Measurements from ENCODE around the gene CHRDL2. TPM values are rescaled to one million over a fixed set of nuclear protein-coding genes. Genes with fewer than 3 reads are reported as not detected.

Gene CHRDL2
- polyA plus RNA-seq, 1 of the 3 experiments (the other 2 are of a cell fraction), result not detected

DNA sequence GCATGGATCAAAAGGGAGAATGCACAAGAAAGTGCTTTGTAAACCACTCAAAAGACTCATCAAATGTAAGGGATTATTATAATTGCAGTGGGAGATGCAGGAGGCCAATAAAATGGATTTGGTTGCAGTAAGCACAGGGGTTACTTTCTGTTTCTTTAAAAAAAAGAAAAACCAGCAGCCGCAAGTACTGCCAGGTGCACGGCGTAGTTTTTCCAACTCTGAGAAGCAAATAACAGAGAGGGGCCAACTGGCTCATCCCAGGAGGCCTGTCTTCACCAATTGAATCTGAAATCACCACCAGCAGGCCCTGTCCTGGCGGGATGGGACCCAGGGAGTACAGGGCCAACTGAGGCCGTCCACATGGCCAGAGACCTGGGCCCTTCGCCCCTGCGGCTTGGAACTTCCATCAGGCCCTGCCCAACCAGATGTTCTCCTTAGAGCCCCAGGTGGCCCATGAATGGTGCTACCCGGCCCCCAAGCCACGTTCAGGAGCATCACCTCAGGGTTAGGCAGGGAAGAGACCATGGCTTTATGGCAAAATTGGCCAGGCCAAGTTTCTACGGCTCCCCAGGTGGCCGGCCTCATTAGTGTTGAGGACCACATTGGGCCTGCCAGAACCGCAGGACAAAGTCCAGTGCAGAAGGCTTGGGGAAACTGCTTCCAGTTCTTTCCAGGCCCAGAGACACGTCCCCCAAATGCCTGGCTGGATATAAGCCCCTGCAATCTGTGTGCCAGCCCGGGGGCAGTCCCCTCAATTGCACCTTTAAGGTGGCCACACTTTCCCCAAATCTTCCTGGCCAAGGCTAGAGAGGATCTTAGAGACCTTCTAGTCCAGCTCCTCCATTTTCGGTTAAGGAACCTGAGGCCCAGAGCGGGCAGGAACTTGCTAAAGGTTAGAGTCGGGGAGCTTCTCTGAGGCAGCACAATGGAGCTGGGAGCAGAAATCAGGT lies 61.7 kb downstream of the CHRDL2 start:
- Histone ChIP-seq H2AFZ (ENCODE audit: low read depth) (no peak overlapping the region), H3K4me1 (ENCODE audit: control insufficient read depth in 1 of 2, insufficient read depth in 2 of 2, low read depth in 1 of 2, low read length in 1 of 2) (peaks cover 15 to 16% of the 10 kb centered on the region in 2 experiments), H3F3A (replicated peaks; ENCODE audit: insufficient read depth) (peaks cover 18% of the 10 kb centered on the region), H4K20me1 (ENCODE audit: insufficient read depth) (no peaks in the 10 kb centered on the region), H3K4me3 (ENCODE audit: low read depth in 2 of 2, low read length in 1 of 2) (no peak overlapping the region), H3K9me3 (no peaks in the 10 kb centered on the region), H3K36me3 (replicated peaks in 1 of 2; ENCODE audit: control insufficient read depth in 1 of 2, insufficient read depth in 2 of 2, low read length in 1 of 2) (no peaks in the 10 kb centered on the region), H3K9me2 (no peaks in the 10 kb centered on the region), H3K4me2 (no peak overlapping the region), H3K27me3 (ENCODE audit: insufficient read depth) (no peaks in the 10 kb centered on the region), H3K79me2 (ENCODE audit: insufficient read depth) (no peaks in the 10 kb centered on the region), H3K27ac (ENCODE audit: low read depth in 2 of 2, low read length in 1 of 2) (no peak overlapping the region), H3K9ac (no peak overlapping the region)
- TF ChIP-seq SIN3A (IDR thresholded peaks at IDR 0.05; ENCODE audit: borderline replicate concordance, low read depth, low read length) (no peak), ELF1 (IDR thresholded peaks at IDR 0.05) (no peak), POLR2AphosphoS5 (IDR thresholded peaks at IDR 0.05; ENCODE audit: low read depth, low read length) (no peak), MXI1 (IDR thresholded peaks at IDR 0.05; ENCODE audit: low read depth, low read length) (no peak), FOSL2 (IDR thresholded peaks at IDR 0.05; ENCODE audit: borderline replicate concordance, low read depth) (no peak), EP300 (IDR thresholded peaks at IDR 0.05; ENCODE audit: borderline replicate concordance in 1 of 2, low read depth in 1 of 2, low read length in 1 of 2) (no peak), RAD21 (IDR thresholded peaks at IDR 0.05; ENCODE audit: low read length) (no peak)
- TF ChIP-seq, protein P1, sequence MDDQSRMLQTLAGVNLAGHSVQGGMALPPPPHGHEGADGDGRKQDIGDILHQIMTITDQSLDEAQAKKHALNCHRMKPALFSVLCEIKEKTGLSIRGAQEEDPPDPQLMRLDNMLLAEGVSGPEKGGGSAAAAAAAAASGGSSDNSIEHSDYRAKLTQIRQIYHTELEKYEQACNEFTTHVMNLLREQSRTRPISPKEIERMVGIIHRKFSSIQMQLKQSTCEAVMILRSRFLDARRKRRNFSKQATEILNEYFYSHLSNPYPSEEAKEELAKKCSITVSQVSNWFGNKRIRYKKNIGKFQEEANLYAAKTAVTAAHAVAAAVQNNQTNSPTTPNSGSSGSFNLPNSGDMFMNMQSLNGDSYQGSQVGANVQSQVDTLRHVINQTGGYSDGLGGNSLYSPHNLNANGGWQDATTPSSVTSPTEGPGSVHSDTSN (IDR thresholded peaks at IDR 0.05), result no peak
- TF ChIP-seq, protein P2, sequence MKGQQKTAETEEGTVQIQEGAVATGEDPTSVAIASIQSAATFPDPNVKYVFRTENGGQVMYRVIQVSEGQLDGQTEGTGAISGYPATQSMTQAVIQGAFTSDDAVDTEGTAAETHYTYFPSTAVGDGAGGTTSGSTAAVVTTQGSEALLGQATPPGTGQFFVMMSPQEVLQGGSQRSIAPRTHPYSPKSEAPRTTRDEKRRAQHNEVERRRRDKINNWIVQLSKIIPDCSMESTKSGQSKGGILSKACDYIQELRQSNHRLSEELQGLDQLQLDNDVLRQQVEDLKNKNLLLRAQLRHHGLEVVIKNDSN (IDR thresholded peaks at IDR 0.05; ENCODE audit: borderline replicate concordance, low read depth), result no peak
- 90% methylated on average over 9 of the region's 17 CpGs for WGBS (ENCODE audit: low lambda C conversion rate)
- ChIA-PET POLR2A (no interaction called here), CTCF (interaction anchor here (1.1 kb wide), 1 partner anchor 17 kb away, joined by 3 read pairs; no protein-coding TSS in a partner anchor)
- no peak for DNase-seq

DNA sequence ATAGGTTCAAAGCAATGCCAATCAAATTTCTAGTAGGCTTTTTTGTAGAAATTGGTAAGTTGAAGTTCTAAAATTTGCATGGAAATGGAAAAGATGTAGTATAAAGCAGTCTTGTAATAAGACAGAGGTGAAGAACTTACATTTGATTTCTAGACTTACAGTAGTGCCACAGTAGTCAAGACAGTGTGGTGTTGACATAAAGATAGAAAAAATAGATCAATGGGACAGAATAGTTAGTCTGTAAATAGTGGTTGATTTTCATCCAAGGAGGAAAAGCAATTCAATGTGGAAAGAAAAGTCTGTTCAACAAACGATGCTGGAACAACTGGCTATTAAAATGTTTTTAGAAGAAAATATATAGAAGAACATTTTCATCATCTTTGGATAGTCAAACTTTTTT lies 67.9 kb downstream of the CHRDL2 start:
- H3K36me3 ChIP-seq (replicated peaks in 1 of 2; ENCODE audit: control insufficient read depth in 1 of 2, insufficient read depth in 2 of 2, low read length in 1 of 2), result no peaks in the 10 kb centered on the region
- no peak overlapping the region for H3K9ac ChIP-seq
- ChIA-PET POLR2A (no interaction called here), CTCF (no interaction called here)
- H3K4me1 ChIP-seq (ENCODE audit: control insufficient read depth in 1 of 2, insufficient read depth in 2 of 2, low read depth in 1 of 2, low read length in 1 of 2), result no peaks in the 10 kb centered on the region
- H3K4me2 ChIP-seq, result no peak overlapping the region
- no peaks in the 10 kb centered on the region for H3F3A ChIP-seq (replicated peaks; ENCODE audit: insufficient read depth)
- H3K79me2 ChIP-seq (ENCODE audit: insufficient read depth), result no peaks in the 10 kb centered on the region
- H3K9me2 ChIP-seq, result no peaks in the 10 kb centered on the region
- DNase-seq, result no peak
- 100% methylated on average over 1 of the region's 1 CpG for WGBS (ENCODE audit: low lambda C conversion rate)
- no peak overlapping the region for H2AFZ ChIP-seq (ENCODE audit: low read depth)
- H3K4me3 ChIP-seq (ENCODE audit: low read depth in 2 of 2, low read length in 1 of 2), result no peak overlapping the region
- no peak overlapping the region for H3K27ac ChIP-seq (ENCODE audit: low read depth in 2 of 2, low read length in 1 of 2)
- H3K27me3 ChIP-seq (ENCODE audit: insufficient read depth), result no peaks in the 10 kb centered on the region
- H4K20me1 ChIP-seq (ENCODE audit: insufficient read depth), result no peaks in the 10 kb centered on the region
- TF ChIP-seq FOXM1 (IDR thresholded peaks at IDR 0.05; ENCODE audit: low read depth) (no peak), GABPA (IDR thresholded peaks at IDR 0.05; ENCODE audit: low read depth) (no peak), NRF1 (IDR thresholded peaks at IDR 0.05; ENCODE audit: low read depth, low read length) (no peak)
- TF ChIP-seq, protein P3, sequence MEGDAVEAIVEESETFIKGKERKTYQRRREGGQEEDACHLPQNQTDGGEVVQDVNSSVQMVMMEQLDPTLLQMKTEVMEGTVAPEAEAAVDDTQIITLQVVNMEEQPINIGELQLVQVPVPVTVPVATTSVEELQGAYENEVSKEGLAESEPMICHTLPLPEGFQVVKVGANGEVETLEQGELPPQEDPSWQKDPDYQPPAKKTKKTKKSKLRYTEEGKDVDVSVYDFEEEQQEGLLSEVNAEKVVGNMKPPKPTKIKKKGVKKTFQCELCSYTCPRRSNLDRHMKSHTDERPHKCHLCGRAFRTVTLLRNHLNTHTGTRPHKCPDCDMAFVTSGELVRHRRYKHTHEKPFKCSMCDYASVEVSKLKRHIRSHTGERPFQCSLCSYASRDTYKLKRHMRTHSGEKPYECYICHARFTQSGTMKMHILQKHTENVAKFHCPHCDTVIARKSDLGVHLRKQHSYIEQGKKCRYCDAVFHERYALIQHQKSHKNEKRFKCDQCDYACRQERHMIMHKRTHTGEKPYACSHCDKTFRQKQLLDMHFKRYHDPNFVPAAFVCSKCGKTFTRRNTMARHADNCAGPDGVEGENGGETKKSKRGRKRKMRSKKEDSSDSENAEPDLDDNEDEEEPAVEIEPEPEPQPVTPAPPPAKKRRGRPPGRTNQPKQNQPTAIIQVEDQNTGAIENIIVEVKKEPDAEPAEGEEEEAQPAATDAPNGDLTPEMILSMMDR (IDR thresholded peaks at IDR 0.05), result no peak
- TF ChIP-seq, protein P1 (IDR thresholded peaks at IDR 0.05), result no peak
- H3K9me3 ChIP-seq, result no peaks in the 10 kb centered on the region
